Liver (tissue), 2 donors: ENCODE data around the gene CHAT.

Source experiments
- ZBTB33 ChIP-seq: IDR thresholded peaks from 2 replicates; pipeline ENCODE4 v1.6.1; 2016; ENCODE audit warnings: antibody characterized with exemption
- TF ChIP-seq, protein P1 (sequence below): IDR thresholded peaks from 2 replicates; pipeline ENCODE4 v1.6.1; 2016; ENCODE audit warnings: antibody characterized with exemption
- donor health status: healthy.

DNA sequence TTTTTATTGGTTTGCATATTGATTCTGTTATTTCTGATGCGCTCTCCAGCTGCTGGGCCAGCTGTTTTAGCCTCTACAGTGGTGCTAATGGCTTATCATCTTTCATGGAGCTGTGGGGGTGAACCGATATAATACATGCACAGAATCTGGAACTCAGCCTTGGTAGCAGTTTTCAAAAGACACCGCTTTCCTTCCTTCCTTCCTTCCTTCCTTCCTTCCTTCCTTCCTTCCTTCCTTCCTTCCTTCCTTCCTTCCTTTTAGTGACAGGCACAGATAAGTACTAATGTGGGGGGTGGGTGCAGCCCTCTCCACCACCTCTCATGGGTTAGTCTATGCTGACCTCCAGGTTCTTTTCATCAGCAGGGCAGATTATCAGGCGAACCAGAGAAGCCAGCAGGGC is 33.7 kb downstream of the CHAT start:
- TF ChIP-seq, protein P1, sequence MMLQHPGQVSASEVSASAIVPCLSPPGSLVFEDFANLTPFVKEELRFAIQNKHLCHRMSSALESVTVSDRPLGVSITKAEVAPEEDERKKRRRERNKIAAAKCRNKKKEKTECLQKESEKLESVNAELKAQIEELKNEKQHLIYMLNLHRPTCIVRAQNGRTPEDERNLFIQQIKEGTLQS: no peak
- no peak for TF ChIP-seq ZBTB33
